ENCODE measurements around the gene RCAN3. TPM values are rescaled to one million over a fixed set of nuclear protein-coding genes. Genes with fewer than 3 reads are reported as not detected.

The RCAN3 gene
- total and polyA plus RNA-seq, 9 of the 15 experiments (the other 6 are each of a cell fraction or from before 2014, with no cell fraction given) = 0.10 to 1.4 (median 0.43) TPM

DNA sequence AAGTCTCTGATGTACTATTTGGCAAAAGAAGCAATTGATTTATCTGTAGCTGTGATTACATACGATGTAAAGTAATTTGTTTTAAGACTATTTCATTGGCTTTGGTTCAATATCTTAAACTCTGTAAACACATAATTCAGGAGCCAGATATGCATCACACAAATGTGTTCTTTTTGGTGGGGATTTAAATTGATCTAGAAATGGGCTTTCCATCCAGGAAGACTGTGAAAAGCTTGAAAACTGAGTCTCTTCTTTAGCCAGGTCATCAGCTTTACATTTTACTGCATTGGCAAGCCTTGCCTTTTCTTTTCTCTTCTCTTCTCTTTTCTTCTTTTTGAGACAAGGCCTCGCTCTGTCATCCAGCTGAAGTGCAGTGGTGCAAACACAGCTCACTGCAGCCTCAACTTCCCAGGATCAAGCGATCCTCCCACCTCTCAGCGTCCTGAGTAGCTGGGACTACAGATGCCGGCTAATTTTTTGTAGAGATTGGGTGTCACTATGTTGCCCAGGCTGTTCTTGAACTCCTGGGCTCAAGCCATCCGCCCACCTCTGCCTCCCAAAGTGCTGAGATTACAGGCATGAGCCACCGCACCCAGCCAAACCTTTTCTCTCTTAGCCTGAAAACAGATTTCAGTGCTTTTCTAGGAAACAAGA is 1.4 kb downstream of the RCAN3 start:
- 21% methylated on average over 7 of the region's 7 CpGs for WGBS (ENCODE audit: insufficient coverage, low coverage, missing lambda C conversion rate)
- Histone ChIP-seq H3K27me3 (ENCODE audit: control insufficient read depth in 2 of 2, insufficient read depth in 2 of 2, low read length in 2 of 2) (peaks cover 34 to 38% of the 10 kb centered on the region in 2 experiments), H3K79me2 (ENCODE audit: control insufficient read depth, insufficient read depth, low read length) (no peaks in the 10 kb centered on the region), H3K4me1 (replicated peaks in 1 of 2; ENCODE audit: control insufficient read depth in 2 of 2, insufficient read depth in 2 of 2, low read length in 2 of 2) (peaks cover 22% of the 10 kb centered on the region in 2 experiments), H3K9ac (ENCODE audit: insufficient read depth in 1 of 2, low read depth in 2 of 2, low read length in 2 of 2) (no peak overlapping the region), H3K9me3 (replicated peaks; ENCODE audit: control insufficient read depth, insufficient read depth, low read depth, low read length) (no peaks in the 10 kb centered on the region), H4K20me1 (replicated peaks; ENCODE audit: control insufficient read depth, insufficient read depth, low read length) (0 out of 2 replicates have a peak, but pooled peaks cover 3% of the 10 kb centered on the region), H3K27ac (ENCODE audit: extremely low read depth, low read depth, low read length) (no peak overlapping the region), H3K4me2 (ENCODE audit: insufficient read depth, low read length) (no peak overlapping the region), H3K9me1 (ENCODE audit: control insufficient read depth, insufficient read depth, low read length) (no peaks in the 10 kb centered on the region), H3K36me3 (ENCODE audit: control insufficient read depth, insufficient read depth, low read length) (no peaks in the 10 kb centered on the region), H2AFZ (ENCODE audit: low read depth, low read length) (no peak overlapping the region), H3K4me3 (no peak overlapping the region)
- DNase-seq (ENCODE audit: extremely low read depth in 1 of 4, low spot score in 3 of 4) (no peak), ATAC-seq (no peak), FAIRE-seq (no peak)
- BruUV-seq (replicated peaks) = no TSS peak
- in situ Hi-C loops (cut with MboI) (no loop called here), intact Hi-C loops (cut with micrococcal nuclease) (loop anchor here (5.0 kb wide), 1 partner anchor 87 kb away; the partner anchor contains the start of gene NIPAL3)
- ChIA-PET CTCF (ENCODE audit: low intra/inter-chr PET ratio) (no interaction called here), POLR2A (interaction anchor here (0.8 kb wide), 1 partner anchor 41 kb away, joined by 3 read pairs; no protein-coding TSS in a partner anchor)
- TF ChIP-seq KLF1 (tag; IDR thresholded peaks at IDR 0.05) = no peak
- TF ChIP-seq PRDM10 (IDR thresholded peaks at IDR 0.05; ENCODE audit: partially characterized antibody) = no peak
- 0 out of 2 replicates have a peak, but pooled peaks have one; percentile 30 for TF ChIP-seq BMI1 (IDR thresholded peaks at IDR 0.05; ENCODE audit: low read length)
- TF ChIP-seq CBX8 (IDR thresholded peaks at IDR 0.05; ENCODE audit: borderline replicate concordance, extremely low read depth, low read depth, low read length, poor library complexity, severe bottlenecking) = peak; percentile 76
- peak; percentile 46 for TF ChIP-seq EGR1 (conservative IDR thresholded peaks at IDR 0.05)
- peak; percentile 96 for TF ChIP-seq CBX2 (IDR thresholded peaks at IDR 0.05; ENCODE audit: insufficient read depth, low read length, poor library complexity, severe bottlenecking)
- no peak for TF ChIP-seq THRA (IDR thresholded peaks at IDR 0.05)
- TF ChIP-seq ZNF146 (CRISPR knock-in tag; IDR thresholded peaks at IDR 0.05; ENCODE audit: unreplicated experiment) = no peak
- no peak for TF ChIP-seq RBM39 (optimal IDR thresholded peaks at IDR 0.05; ENCODE audit: low read depth, low read length)
- TF ChIP-seq, protein P1, sequence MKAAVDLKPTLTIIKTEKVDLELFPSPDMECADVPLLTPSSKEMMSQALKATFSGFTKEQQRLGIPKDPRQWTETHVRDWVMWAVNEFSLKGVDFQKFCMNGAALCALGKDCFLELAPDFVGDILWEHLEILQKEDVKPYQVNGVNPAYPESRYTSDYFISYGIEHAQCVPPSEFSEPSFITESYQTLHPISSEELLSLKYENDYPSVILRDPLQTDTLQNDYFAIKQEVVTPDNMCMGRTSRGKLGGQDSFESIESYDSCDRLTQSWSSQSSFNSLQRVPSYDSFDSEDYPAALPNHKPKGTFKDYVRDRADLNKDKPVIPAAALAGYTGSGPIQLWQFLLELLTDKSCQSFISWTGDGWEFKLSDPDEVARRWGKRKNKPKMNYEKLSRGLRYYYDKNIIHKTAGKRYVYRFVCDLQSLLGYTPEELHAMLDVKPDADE (conservative IDR thresholded peaks at IDR 0.05; ENCODE audit: control insufficient read depth, low read depth, low read length) = no peak
- no peak for TF ChIP-seq ZNF764 (CRISPR knock-in tag; IDR thresholded peaks at IDR 0.05; ENCODE audit: low read depth)
- TF ChIP-seq ZZZ3 (IDR thresholded peaks at IDR 0.05) = no peak
- TF ChIP-seq, protein P2, sequence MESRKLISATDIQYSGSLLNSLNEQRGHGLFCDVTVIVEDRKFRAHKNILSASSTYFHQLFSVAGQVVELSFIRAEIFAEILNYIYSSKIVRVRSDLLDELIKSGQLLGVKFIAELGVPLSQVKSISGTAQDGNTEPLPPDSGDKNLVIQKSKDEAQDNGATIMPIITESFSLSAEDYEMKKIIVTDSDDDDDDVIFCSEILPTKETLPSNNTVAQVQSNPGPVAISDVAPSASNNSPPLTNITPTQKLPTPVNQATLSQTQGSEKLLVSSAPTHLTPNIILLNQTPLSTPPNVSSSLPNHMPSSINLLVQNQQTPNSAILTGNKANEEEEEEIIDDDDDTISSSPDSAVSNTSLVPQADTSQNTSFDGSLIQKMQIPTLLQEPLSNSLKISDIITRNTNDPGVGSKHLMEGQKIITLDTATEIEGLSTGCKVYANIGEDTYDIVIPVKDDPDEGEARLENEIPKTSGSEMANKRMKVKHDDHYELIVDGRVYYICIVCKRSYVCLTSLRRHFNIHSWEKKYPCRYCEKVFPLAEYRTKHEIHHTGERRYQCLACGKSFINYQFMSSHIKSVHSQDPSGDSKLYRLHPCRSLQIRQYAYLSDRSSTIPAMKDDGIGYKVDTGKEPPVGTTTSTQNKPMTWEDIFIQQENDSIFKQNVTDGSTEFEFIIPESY (CRISPR knock-in tag; IDR thresholded peaks at IDR 0.05) = no peak

Measured in K562 (cell line).